H9 (cell line): ENCODE results near the gene CORO1C. TPM values are rescaled to one million over a fixed set of nuclear protein-coding genes. Genes with fewer than 3 reads are reported as not detected.

ENCODE experiments used
- DNase-seq: peaks from one replicate; pipeline ENCODE4 v3.0.0-alpha.2; 2017
- H2AFZ ChIP-seq: one replicate; pipeline ENCODE4 v1.6.1; 2013; ENCODE audit warnings: mild to moderate bottlenecking, low read length, control low read depth, moderate library complexity
- H2AK5ac ChIP-seq: 2 replicates; pipeline ENCODE4 v1.6.1; 2013; ENCODE audit warnings: low read length, control low read depth, mixed read lengths; ENCODE audit not compliant: insufficient read length
- H2BK120ac ChIP-seq: one replicate; pipeline ENCODE4 v1.6.1; 2013; ENCODE audit warnings: low read depth, mild to moderate bottlenecking, low read length, control low read depth, inconsistent platforms; ENCODE audit not compliant: poor library complexity, severe bottlenecking
- H2BK12ac ChIP-seq: 2 replicates; pipeline ENCODE4 v1.6.1; 2013; ENCODE audit warnings: low read length, control low read depth, mixed read lengths, low read depth; ENCODE audit not compliant: insufficient read length
- H2BK15ac ChIP-seq: 2 replicates; pipeline ENCODE4 v1.6.1; 2013; ENCODE audit warnings: low read depth, low read length, control low read depth
- H2BK20ac ChIP-seq: one replicate; pipeline ENCODE4 v1.6.1; 2013; ENCODE audit warnings: low read depth, mild to moderate bottlenecking, low read length, control low read depth, inconsistent platforms; ENCODE audit not compliant: poor library complexity, severe bottlenecking
- H2BK5ac ChIP-seq: 2 replicates; pipeline ENCODE4 v1.6.1; 2013; ENCODE audit warnings: low read length, control low read depth, mixed read lengths; ENCODE audit not compliant: insufficient read length
- H3K14ac ChIP-seq: 2 replicates; pipeline ENCODE4 v1.6.1; 2013; ENCODE audit warnings: low read length, control low read depth; ENCODE audit not compliant: insufficient read depth
- H3K18ac ChIP-seq: 2 replicates; pipeline ENCODE4 v1.6.1; 2013; ENCODE audit warnings: low read depth, mild to moderate bottlenecking, mixed read lengths, low read length, control low read depth; ENCODE audit not compliant: insufficient read length
- H3K23ac ChIP-seq: 2 replicates; pipeline ENCODE4 v1.6.1; 2013; ENCODE audit warnings: low read length, control low read depth, mixed read lengths, low read depth; ENCODE audit not compliant: insufficient read length
- H3K23me2 ChIP-seq: 2 replicates; pipeline ENCODE4 v1.6.1; 2013; ENCODE audit warnings: low read depth, mild to moderate bottlenecking, mixed read lengths, low read length, control low read depth; ENCODE audit not compliant: insufficient read length, poor library complexity, severe bottlenecking
- H3K27ac ChIP-seq: 2 replicates; pipeline ENCODE4 v1.5.1; 2013; ENCODE audit warnings: low read length, control low read depth, mixed read lengths, low read depth; ENCODE audit not compliant: insufficient read length
- H3K27me3 ChIP-seq: 2 replicates; pipeline ENCODE4 v1.6.1; 2013; ENCODE audit warnings: low read length, control low read depth, inconsistent platforms; ENCODE audit not compliant: insufficient read depth
- H3K4ac ChIP-seq: 2 replicates; pipeline ENCODE4 v1.6.1; 2013; ENCODE audit warnings: low read depth, mild to moderate bottlenecking, control low read depth, inconsistent platforms, low read length, moderate library complexity
- H3K4me1 ChIP-seq: 2 replicates; pipeline ENCODE4 v1.6.1; 2013; ENCODE audit warnings: low read length, control low read depth, inconsistent platforms; ENCODE audit not compliant: insufficient read depth
- H3K4me2 ChIP-seq: 2 replicates; pipeline ENCODE4 v1.6.1; 2013; ENCODE audit warnings: low read length, control low read depth, mixed read lengths; ENCODE audit not compliant: insufficient read length, insufficient read depth
- H3K56ac ChIP-seq: 2 replicates; pipeline ENCODE4 v1.6.1; 2013; ENCODE audit warnings: low read depth, mild to moderate bottlenecking, mixed read lengths, low read length, control low read depth; ENCODE audit not compliant: insufficient read length
- H3K79me1 ChIP-seq: 2 replicates; pipeline ENCODE4 v1.6.1; 2013; ENCODE audit warnings: low read depth, mild to moderate bottlenecking, moderate library complexity, low read length, control low read depth, inconsistent platforms; ENCODE audit not compliant: insufficient read depth, poor library complexity, severe bottlenecking
- H3K79me2 ChIP-seq: 2 replicates; pipeline ENCODE4 v1.6.1; 2013; ENCODE audit warnings: low read length, control low read depth, inconsistent platforms; ENCODE audit not compliant: insufficient read depth
- H3K9ac ChIP-seq: 2 replicates; pipeline ENCODE4 v1.6.1; 2013; ENCODE audit warnings: low read length, control low read depth, mixed read lengths; ENCODE audit not compliant: insufficient read length; ENCODE audit errors: extremely low read depth
- H3K9me3 ChIP-seq: one replicate; pipeline ENCODE4 v1.6.1; 2013; ENCODE audit warnings: low read depth, low read length, inconsistent platforms; ENCODE audit not compliant: control insufficient read depth
- H3T11ph ChIP-seq: one replicate; pipeline ENCODE4 v1.6.1; 2013; ENCODE audit warnings: mild to moderate bottlenecking, low read length, control low read depth, inconsistent platforms
- H4K20me1 ChIP-seq: one replicate; pipeline ENCODE4 v1.6.1; 2013; ENCODE audit not compliant: control insufficient read depth, insufficient read length, insufficient read depth
- H4K5ac ChIP-seq: 2 replicates; pipeline ENCODE4 v1.6.1; 2013; ENCODE audit warnings: low read depth, mild to moderate bottlenecking, mixed read lengths, low read length, control low read depth; ENCODE audit not compliant: insufficient read length
- H4K8ac ChIP-seq: replicated peaks from 2 replicates; pipeline ENCODE4 v1.6.1; 2013; ENCODE audit warnings: low read length, control low read depth, mixed read lengths, low read depth; ENCODE audit not compliant: insufficient read length
- H4K91ac ChIP-seq: 2 replicates; pipeline ENCODE4 v1.6.1; 2013; ENCODE audit warnings: low read depth, mild to moderate bottlenecking, moderate library complexity, mixed read lengths, low read length, control low read depth; ENCODE audit not compliant: insufficient read length
- H3K27ac Mint-ChIP-seq, 3 experiments: 2 replicates in 2 of 3; 3 replicates in 1 of 3; pipeline ENCODE4 v1.8.0; 2020 to 2021; ENCODE audit warnings: mixed read lengths in 3 of 3, mild to moderate bottlenecking in 1 of 3, moderate library complexity in 1 of 3
- H3K27me3 Mint-ChIP-seq: 2 replicates; pipeline ENCODE4 v1.8.0; 2021; ENCODE audit warnings: low read depth, mild to moderate bottlenecking, moderate library complexity, mixed read lengths
- H3K36me3 Mint-ChIP-seq, 3 experiments: 2 replicates in 2 of 3; 3 replicates in 1 of 3; pipeline ENCODE4 v1.8.0; 2020 to 2021; ENCODE audit warnings: low read depth in 3 of 3, mixed read lengths in 3 of 3; ENCODE audit not compliant: insufficient read depth in 1 of 3
- H3K4me1 Mint-ChIP-seq, 2 experiments: 2 replicates each; pipeline ENCODE4 v1.8.0; 2020; ENCODE audit warnings: mixed read lengths in 2 of 2
- H3K4me3 Mint-ChIP-seq, 2 experiments: 2 replicates in 1 of 2; 3 replicates in 1 of 2; pipeline ENCODE4 v1.8.0; 2020 to 2021; ENCODE audit warnings: mild to moderate bottlenecking in 2 of 2, mixed read lengths in 2 of 2, moderate library complexity in 1 of 2
- H3K9me3 Mint-ChIP-seq, 2 experiments: 2 replicates in 1 of 2; 3 replicates in 1 of 2; pipeline ENCODE4 v1.8.0; 2020; ENCODE audit warnings: mild to moderate bottlenecking in 2 of 2, mixed read lengths in 2 of 2, moderate library complexity in 1 of 2
- CTCF ChIP-seq: fragments of 200-600 bp; sonication (generic); conservative IDR thresholded peaks from 3 replicates; pipeline ENCODE4 v1.8.0; 2021; ENCODE audit warnings: antibody characterized with exemption, mild to moderate bottlenecking
- WGBS: extraction: QIAGEN DNeasy Blood & Tissue Kit; methylation state at CpG from one replicate; pipeline ENCODE4 v1.1.7; 2013; ENCODE audit warnings: missing lambda C conversion rate, low lambda C conversion rate, mixed read lengths; ENCODE audit not compliant: insufficient read length; ENCODE audit errors: extremely low coverage; 5-methylcytosine and 5-hydroxymethylcytosine counted together
- total RNA-seq: library from RNA; stranded (reverse); gene quantifications from 2 replicates; pipeline ENCODE4 v1.2.1, GENCODE V29; 2021

The CORO1C gene
- total RNA-seq, 1 experiment from 2014 or later: 154 TPM

- Histone ChIP-seq H2BK12ac (no peak overlapping the region), H3K4me2 (no peak overlapping the region), H2AFZ (no peak overlapping the region), H4K91ac (no peak overlapping the region), H4K8ac (no peak overlapping the region), H2BK5ac (no peak overlapping the region), H3K9me3 (no peaks in the 10 kb centered on the region), H3K4ac (no peak overlapping the region), H3K79me1 (peaks cover 4% of the 10 kb centered on the region), H3K23ac (no peak overlapping the region), H3K27ac (no peak overlapping the region), H4K20me1 (peaks cover 2% of the 10 kb centered on the region), H3K18ac (no peak overlapping the region), H3K79me2 (peaks cover 8% of the 10 kb centered on the region; the same call in 1 of the 2 replicates), H3T11ph (no peak overlapping the region), H2AK5ac (no peak overlapping the region), H3K27me3 (no peaks in the 10 kb centered on the region), H3K14ac (no peak overlapping the region), H4K5ac (no peak overlapping the region), H2BK120ac (no peak overlapping the region), H3K9ac (no peak overlapping the region), H3K23me2 (no peaks in the 10 kb centered on the region), H2BK15ac (no peak overlapping the region), H3K4me1 (peaks cover 6% of the 10 kb centered on the region; the same call in 1 of the 2 replicates), H3K56ac (no peak overlapping the region), H2BK20ac (no peak overlapping the region)
- no peak for DNase-seq
- H3K4me1 Mint-ChIP-seq: peaks cover 40 to 43% of the 10 kb centered on the region in 2 experiments
- no peak for TF ChIP-seq CTCF
- peak overlapping the region in 1 of 3 experiments; percentile 64; a peak in 1 of 7 replicates for H3K27ac Mint-ChIP-seq
- H3K9me3 Mint-ChIP-seq: no peaks in the 10 kb centered on the region
- H3K27me3 Mint-ChIP-seq: no peaks in the 10 kb centered on the region
- H3K4me3 Mint-ChIP-seq: no peak overlapping the region
- H3K36me3 Mint-ChIP-seq: peaks cover 24 to 52% (median 34%) of the 10 kb centered on the region in 3 experiments
- no CpG with 5 or more reads among the region's 3 CpGs for WGBS
Measured at GRCh38 chr12:108699955-108700563, 31.3 kb downstream of the CORO1C start.
